ENCODE measurements around the gene LIN54. TPM values are rescaled to one million over a fixed set of nuclear protein-coding genes. Genes with fewer than 3 reads are reported as not detected.

Gene LIN54
- total RNA-seq, 1 donor = 14.8 TPM

DNA sequence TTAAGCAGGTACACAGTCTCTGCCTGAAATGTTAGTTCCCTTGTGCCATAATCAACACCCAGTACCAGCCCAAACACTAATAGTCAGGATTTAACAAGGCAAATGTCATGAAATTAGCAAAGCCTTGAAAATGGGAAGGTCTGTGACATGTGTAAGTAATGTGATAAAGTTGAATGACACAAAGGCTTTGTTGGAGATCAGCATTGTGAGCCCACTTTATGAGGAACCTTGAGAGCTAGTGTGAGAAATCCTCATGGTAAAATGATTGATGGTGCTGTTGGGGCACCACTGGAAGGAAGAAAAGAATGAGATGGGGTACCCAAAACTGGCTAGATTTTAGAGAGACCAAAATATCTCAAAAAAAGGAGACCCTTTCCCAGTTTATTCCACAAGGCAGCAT is 3.3 kb upstream of the LIN54 start:
- H3K36me3 ChIP-seq (ENCODE audit: insufficient read depth, low read length) = no peaks in the 10 kb centered on the region
- no peak for DNase-seq (ENCODE audit: insufficient read length, low spot score, missing footprints)
- no peaks in the 10 kb centered on the region for H3K9me3 ChIP-seq (ENCODE audit: low read depth, low read length)
- no peaks in the 10 kb centered on the region for H3K27me3 ChIP-seq (ENCODE audit: insufficient read depth, low read length)
- peaks cover 23% of the 10 kb centered on the region for H3K79me2 ChIP-seq (ENCODE audit: insufficient read depth, low read length)
- H3K4me1 ChIP-seq (ENCODE audit: insufficient read depth, low read length) = peaks cover 24% of the 10 kb centered on the region
- TF ChIP-seq, protein P1, sequence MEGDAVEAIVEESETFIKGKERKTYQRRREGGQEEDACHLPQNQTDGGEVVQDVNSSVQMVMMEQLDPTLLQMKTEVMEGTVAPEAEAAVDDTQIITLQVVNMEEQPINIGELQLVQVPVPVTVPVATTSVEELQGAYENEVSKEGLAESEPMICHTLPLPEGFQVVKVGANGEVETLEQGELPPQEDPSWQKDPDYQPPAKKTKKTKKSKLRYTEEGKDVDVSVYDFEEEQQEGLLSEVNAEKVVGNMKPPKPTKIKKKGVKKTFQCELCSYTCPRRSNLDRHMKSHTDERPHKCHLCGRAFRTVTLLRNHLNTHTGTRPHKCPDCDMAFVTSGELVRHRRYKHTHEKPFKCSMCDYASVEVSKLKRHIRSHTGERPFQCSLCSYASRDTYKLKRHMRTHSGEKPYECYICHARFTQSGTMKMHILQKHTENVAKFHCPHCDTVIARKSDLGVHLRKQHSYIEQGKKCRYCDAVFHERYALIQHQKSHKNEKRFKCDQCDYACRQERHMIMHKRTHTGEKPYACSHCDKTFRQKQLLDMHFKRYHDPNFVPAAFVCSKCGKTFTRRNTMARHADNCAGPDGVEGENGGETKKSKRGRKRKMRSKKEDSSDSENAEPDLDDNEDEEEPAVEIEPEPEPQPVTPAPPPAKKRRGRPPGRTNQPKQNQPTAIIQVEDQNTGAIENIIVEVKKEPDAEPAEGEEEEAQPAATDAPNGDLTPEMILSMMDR (IDR thresholded peaks at IDR 0.05; ENCODE audit: extremely low read depth, low read depth, low read length) = no peak
- H3K4me3 ChIP-seq (ENCODE audit: insufficient read depth, low read length) = peak overlapping the region; percentile 92
- H4K20me1 ChIP-seq (ENCODE audit: insufficient read depth, low read length) = no peaks in the 10 kb centered on the region
- peak overlapping the region; percentile 92 for H3K27ac ChIP-seq (ENCODE audit: low read depth, low read length)
- H3K4me2 ChIP-seq (ENCODE audit: insufficient read depth, low read length) = peak overlapping the region; percentile 95
- H2AFZ ChIP-seq (ENCODE audit: low read length) = peak overlapping the region; percentile 99

DNA sequence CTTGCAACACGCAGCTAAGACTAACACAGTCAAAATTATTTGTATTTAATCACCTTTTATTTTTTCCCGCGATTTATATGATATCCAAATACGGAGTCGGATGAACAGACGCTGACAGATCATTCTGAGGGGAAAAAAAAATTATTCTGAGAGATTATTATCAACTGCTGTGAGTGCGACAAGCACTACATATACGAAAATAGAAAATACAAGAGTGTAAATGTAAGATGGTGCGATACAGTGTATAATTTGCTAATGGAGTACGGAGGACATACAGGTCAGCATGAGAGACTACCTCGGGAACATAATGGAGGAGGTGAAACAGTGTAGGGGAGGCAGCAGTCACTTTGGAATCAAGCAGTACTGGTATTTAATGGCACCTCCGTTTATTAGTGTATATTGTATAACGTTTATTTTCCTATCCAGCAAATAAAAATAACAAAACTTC is 2.8 kb upstream of the LIN54 start:
- Histone ChIP-seq H3K27me3 (ENCODE audit: insufficient read depth, low read length) (no peaks in the 10 kb centered on the region), H3K79me2 (ENCODE audit: insufficient read depth, low read length) (peaks cover 27% of the 10 kb centered on the region), H2AFZ (ENCODE audit: low read length) (peak overlapping the region; percentile 99), H3K27ac (ENCODE audit: low read depth, low read length) (peak overlapping the region; percentile 92), H3K4me3 (ENCODE audit: insufficient read depth, low read length) (peak overlapping the region; percentile 92), H3K4me2 (ENCODE audit: insufficient read depth, low read length) (peak overlapping the region; percentile 95), H3K36me3 (ENCODE audit: insufficient read depth, low read length) (no peaks in the 10 kb centered on the region), H3K4me1 (ENCODE audit: insufficient read depth, low read length) (peaks cover 24% of the 10 kb centered on the region), H4K20me1 (ENCODE audit: insufficient read depth, low read length) (no peaks in the 10 kb centered on the region), H3K9me3 (ENCODE audit: low read depth, low read length) (no peaks in the 10 kb centered on the region)
- DNase-seq (ENCODE audit: insufficient read length, low spot score, missing footprints) = no peak
- TF ChIP-seq, protein P1 (IDR thresholded peaks at IDR 0.05; ENCODE audit: extremely low read depth, low read depth, low read length) = no peak

DNA sequence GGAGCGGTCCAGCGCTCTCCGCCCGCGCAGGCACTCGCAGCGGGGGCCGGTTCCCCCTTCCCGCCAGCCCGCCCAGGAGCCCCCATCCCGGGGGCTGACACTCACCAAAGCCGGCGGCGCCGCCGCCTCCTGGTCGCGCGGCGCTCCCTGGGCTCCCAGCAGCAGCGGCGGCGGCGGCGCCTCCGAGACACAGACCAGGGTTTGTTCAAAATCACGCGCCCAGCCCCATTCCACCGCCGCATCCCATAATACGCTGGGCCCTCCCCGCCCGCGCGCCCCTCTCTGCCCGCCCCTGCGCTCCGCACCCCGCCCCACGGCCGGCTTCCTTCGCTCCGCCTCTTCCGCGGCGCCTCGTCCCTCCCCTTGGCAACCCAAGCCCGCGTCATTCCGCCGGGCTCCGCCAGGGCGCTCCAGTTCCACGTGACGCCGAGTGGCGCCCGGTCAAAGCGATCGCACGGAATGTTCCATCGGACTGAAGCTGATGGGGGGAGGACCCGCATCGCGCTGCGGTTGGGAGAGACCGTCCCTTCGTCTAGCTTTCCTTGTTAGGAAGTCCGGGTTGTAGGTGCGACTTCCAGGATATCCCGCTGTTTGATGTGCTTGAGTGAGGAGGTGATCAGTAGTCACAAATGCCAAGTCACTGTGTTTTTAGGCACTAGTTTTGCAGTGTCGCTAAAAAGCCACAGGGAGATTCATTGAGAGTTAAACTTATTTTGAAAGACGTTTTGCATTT is 2.2 kb upstream of the LIN54 start:
- Histone ChIP-seq H3K79me2 (ENCODE audit: insufficient read depth, low read length) (peaks cover 33% of the 10 kb centered on the region), H3K4me1 (ENCODE audit: insufficient read depth, low read length) (peaks cover 24% of the 10 kb centered on the region), H3K36me3 (ENCODE audit: insufficient read depth, low read length) (no peaks in the 10 kb centered on the region), H2AFZ (ENCODE audit: low read length) (peak overlapping the region; percentile 99), H3K27me3 (ENCODE audit: insufficient read depth, low read length) (no peaks in the 10 kb centered on the region), H3K27ac (ENCODE audit: low read depth, low read length) (peak overlapping the region; percentile 92), H3K4me2 (ENCODE audit: insufficient read depth, low read length) (peak overlapping the region; percentile 95), H4K20me1 (ENCODE audit: insufficient read depth, low read length) (no peaks in the 10 kb centered on the region), H3K9me3 (ENCODE audit: low read depth, low read length) (no peaks in the 10 kb centered on the region), H3K4me3 (ENCODE audit: insufficient read depth, low read length) (peak overlapping the region; percentile 92)
- TF ChIP-seq, protein P1 (IDR thresholded peaks at IDR 0.05; ENCODE audit: extremely low read depth, low read depth, low read length) = peak; percentile 26
- peak; percentile 98 for DNase-seq (ENCODE audit: insufficient read length, low spot score, missing footprints)

DNA sequence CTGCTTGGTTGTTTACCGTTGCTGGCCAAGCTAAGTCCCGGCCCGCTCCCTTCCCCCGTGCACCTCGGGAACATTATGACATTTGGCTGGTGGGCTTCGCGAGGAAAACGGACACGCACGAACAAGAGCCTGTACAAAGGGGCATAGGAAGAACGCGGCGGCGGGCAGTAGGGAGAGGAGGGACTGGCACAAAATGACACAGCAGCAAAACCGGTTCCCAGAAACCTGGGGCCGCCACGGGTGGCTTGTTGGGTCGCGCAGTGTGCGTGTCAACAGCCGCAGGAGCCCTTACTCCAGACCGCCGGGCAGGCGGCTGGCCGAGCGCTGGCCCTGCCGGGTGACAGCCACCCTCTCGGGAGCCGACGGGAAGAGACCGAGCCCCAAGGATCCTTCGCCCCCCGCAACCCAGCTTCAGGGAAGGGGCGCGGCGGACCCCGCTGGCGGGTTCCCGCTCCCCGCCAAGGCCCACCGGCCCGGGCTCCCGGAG is 1.6 kb upstream of the LIN54 start:
- Histone ChIP-seq H3K4me1 (ENCODE audit: insufficient read depth, low read length) (peaks cover 24% of the 10 kb centered on the region), H3K79me2 (ENCODE audit: insufficient read depth, low read length) (peaks cover 39% of the 10 kb centered on the region), H3K4me3 (ENCODE audit: insufficient read depth, low read length) (peak overlapping the region; percentile 92), H3K36me3 (ENCODE audit: insufficient read depth, low read length) (no peaks in the 10 kb centered on the region), H3K27ac (ENCODE audit: low read depth, low read length) (peak overlapping the region; percentile 39), H4K20me1 (ENCODE audit: insufficient read depth, low read length) (no peaks in the 10 kb centered on the region), H3K9me3 (ENCODE audit: low read depth, low read length) (no peaks in the 10 kb centered on the region), H3K27me3 (ENCODE audit: insufficient read depth, low read length) (no peaks in the 10 kb centered on the region), H2AFZ (ENCODE audit: low read length) (peak overlapping the region; percentile 94), H3K4me2 (ENCODE audit: insufficient read depth, low read length) (peak overlapping the region; percentile 94)
- TF ChIP-seq, protein P1 (IDR thresholded peaks at IDR 0.05; ENCODE audit: extremely low read depth, low read depth, low read length) = no peak
- peak; percentile 78 for DNase-seq (ENCODE audit: insufficient read length, low spot score, missing footprints)

Measured in osteoblast (primary cell).